AG09319 (cell line): ENCODE results near the gene CDKN2D.
"Not testable (repeated sequence)": the region's sequence is repeated elsewhere in the genome, so short reads cannot be mapped to it uniquely, and the experiment has no call there.

Experiments
- DNase-seq: peaks from one replicate; pipeline ENCODE4 v3.0.0-alpha.2; 2010; ENCODE audit warnings: low read depth; ENCODE audit errors: extremely low read depth
- CTCF ChIP-seq: IDR thresholded peaks from 2 replicates; pipeline ENCODE4 v1.5.1; 2011; ENCODE audit warnings: low read depth, mild to moderate bottlenecking, inconsistent platforms, low read length, moderate library complexity

The CDKN2D gene

DNA sequence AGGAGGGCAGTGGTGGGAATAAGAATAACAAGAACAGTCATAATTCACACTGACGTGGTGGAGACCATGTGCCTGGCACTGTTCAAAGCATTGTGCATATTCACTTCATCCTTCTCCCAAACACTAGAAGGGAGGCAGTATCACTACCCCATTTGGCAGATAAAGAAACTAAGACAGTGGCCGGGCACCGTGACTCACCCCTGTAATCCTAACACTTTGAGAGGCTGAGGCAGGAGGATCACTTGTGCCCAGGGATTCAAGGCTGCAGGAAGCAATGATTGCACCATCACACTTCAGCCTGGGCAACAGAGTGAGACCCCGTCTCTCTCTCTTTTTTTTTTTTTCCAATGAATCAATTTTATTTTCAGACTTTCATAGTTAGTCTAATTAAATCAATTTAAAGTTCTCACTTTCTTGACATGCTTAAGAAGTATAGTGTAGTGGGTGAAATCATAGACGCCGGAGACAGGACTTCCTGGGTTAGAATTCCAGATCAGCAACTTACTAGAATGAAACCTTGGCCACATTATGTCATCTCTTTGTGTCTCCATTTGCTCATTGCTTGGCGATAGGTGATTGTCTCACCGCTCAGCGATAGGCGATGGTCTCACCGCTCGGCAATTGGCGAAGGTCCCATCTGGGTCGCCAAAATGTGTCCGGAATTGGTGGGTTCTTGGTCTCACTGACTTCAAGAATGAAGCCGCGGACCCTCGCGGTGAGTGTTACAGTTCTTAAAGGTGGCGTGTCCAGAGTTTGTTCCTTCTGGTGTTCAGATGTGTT lies 30.4 kb downstream of the CDKN2D start:
- TF ChIP-seq CTCF, result no peak
- DNase-seq, result no peak

- no peak for TF ChIP-seq CTCF
- DNase-seq, result no peak
Measured at GRCh38 chr19:10537668-10538067, 31.1 kb downstream of the CDKN2D start.

- no peak for TF ChIP-seq CTCF
- no peak for DNase-seq
Measured at GRCh38 chr19:10535613-10536012, 33.2 kb downstream of the CDKN2D start.

GRCh38 chr19:10533646-10534386 lies 35.0 kb downstream of the CDKN2D start:
- peak; percentile 24 for DNase-seq
- TF ChIP-seq CTCF, result no peak

DNA sequence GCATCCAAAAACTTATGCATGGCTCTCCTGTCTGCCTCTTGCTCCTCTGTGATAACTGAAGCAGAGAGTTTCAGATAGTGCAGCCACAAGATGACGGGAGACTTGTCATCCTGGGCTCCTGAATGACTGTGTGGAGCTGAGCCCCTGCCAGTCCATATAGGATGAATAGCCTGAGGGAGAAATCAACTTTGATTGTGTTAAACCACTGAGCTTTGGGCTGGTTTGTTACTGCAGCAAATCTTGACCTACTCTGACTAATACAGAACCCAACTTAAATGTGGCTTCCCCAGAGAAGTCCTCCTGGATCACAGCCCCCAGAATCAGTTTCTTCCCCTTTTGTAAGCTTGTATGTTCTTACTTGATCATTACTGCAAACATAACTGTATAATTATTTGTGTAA lies 36.3 kb downstream of the CDKN2D start:
- TF ChIP-seq CTCF, result no peak
- DNase-seq, result no peak

GRCh38 chr19:10526887-10527286 lies 41.9 kb downstream of the CDKN2D start:
- not testable (repeated sequence) for DNase-seq

DNA sequence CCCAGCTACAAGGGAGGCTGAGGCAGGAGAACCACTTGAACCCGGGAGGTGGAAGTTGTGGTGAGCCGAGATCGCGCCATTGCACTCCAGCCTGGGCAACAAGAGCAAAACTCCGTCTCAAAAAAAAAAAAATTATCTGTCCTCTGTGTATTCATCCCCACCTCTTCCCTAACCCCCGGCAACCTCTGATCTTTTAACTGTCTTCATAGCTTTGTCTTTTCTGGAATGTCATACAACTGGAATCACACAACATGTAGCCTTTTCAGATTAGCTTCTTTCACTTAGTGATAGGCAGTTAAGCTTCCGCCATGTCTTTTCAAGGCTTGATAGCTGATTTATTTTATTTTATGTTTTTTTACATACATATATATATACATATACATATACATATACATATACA lies 43.1 kb downstream of the CDKN2D start:
- no peak for TF ChIP-seq CTCF

More for the DNA sequence above, 43.1 kb downstream of the CDKN2D start:
- DNase-seq, result no peak
